ENCODE measurements around the gene MAGEH1. TPM values are rescaled to one million over a fixed set of nuclear protein-coding genes. Genes with fewer than 3 reads are reported as not detected.

MAGEH1 gene
- total and polyA plus RNA-seq, 2 donors from 2014 or later, result 23.7 to 47.3 TPM

GRCh38 chrX:55480390-55481062, 28.6 kb downstream of the MAGEH1 start:
- Histone ChIP-seq H3K4me3 (ENCODE audit: low read length in 3 of 3) (no peak overlapping the region), H3K4me1 (ENCODE audit: control insufficient read depth in 2 of 3, insufficient read depth in 2 of 3, low read depth in 1 of 3, low read length in 3 of 3) (no peaks in the 10 kb centered on the region), H3K36me3 (ENCODE audit: control insufficient read depth in 2 of 3, insufficient read depth in 3 of 3, low read length in 3 of 3) (no peaks in the 10 kb centered on the region), H3K9me3 (ENCODE audit: control insufficient read depth in 2 of 3, insufficient read depth in 1 of 3, low read length in 3 of 3) (no peaks in the 10 kb centered on the region), H3K9ac (ENCODE audit: low read length in 3 of 3) (no peak overlapping the region), H3K27me3 (ENCODE audit: control insufficient read depth, insufficient read depth, low read length) (peaks cover 2% of the 10 kb centered on the region), H3K27ac (ENCODE audit: low read depth in 2 of 2, low read length in 2 of 2) (no peak overlapping the region)
- no peak for FAIRE-seq
- no peak for DNase-seq
- TF ChIP-seq CTCF (IDR thresholded peaks at IDR 0.05; ENCODE audit: borderline replicate concordance, extremely low read depth, insufficient read depth), result no peak
- intact Hi-C loops (cut with DNase I), result no loop called here

- H3K4me3 ChIP-seq (ENCODE audit: low read length in 3 of 3), result no peak overlapping the region
- no peaks in the 10 kb centered on the region for H3K4me1 ChIP-seq (ENCODE audit: control insufficient read depth in 2 of 3, insufficient read depth in 2 of 3, low read depth in 1 of 3, low read length in 3 of 3)
- H3K36me3 ChIP-seq (ENCODE audit: control insufficient read depth in 2 of 3, insufficient read depth in 3 of 3, low read length in 3 of 3), result no peaks in the 10 kb centered on the region
- no peak overlapping the region for H3K9ac ChIP-seq (ENCODE audit: low read length in 3 of 3)
- intact Hi-C loops (cut with DNase I), result no loop called here
- FAIRE-seq (no peak), DNase-seq (no peak)
- no peaks in the 10 kb centered on the region for H3K9me3 ChIP-seq (ENCODE audit: control insufficient read depth in 2 of 3, insufficient read depth in 1 of 3, low read length in 3 of 3)
- peaks cover 2% of the 10 kb centered on the region for H3K27me3 ChIP-seq (ENCODE audit: control insufficient read depth, insufficient read depth, low read length)
- no peak for TF ChIP-seq CTCF (IDR thresholded peaks at IDR 0.05; ENCODE audit: borderline replicate concordance, extremely low read depth, insufficient read depth)
- H3K27ac ChIP-seq (ENCODE audit: low read depth in 2 of 2, low read length in 2 of 2), result no peak overlapping the region
Measured at GRCh38 chrX:55484948-55485347, 33.0 kb downstream of the MAGEH1 start.

GRCh38 chrX:55486736-55487135, 34.8 kb downstream of the MAGEH1 start:
- no peak for FAIRE-seq
- H3K9ac ChIP-seq (ENCODE audit: low read length in 3 of 3), result no peak overlapping the region
- intact Hi-C loops (cut with DNase I), result no loop called here

More at GRCh38 chrX:55486736-55487135, 34.8 kb downstream of the MAGEH1 start:
- Histone ChIP-seq H3K27ac (ENCODE audit: low read depth in 2 of 2, low read length in 2 of 2) (no peak overlapping the region), H3K4me1 (ENCODE audit: control insufficient read depth in 2 of 3, insufficient read depth in 2 of 3, low read depth in 1 of 3, low read length in 3 of 3) (no peaks in the 10 kb centered on the region), H3K27me3 (ENCODE audit: control insufficient read depth, insufficient read depth, low read length) (peaks cover 2% of the 10 kb centered on the region), H3K4me3 (ENCODE audit: low read length in 3 of 3) (no peak overlapping the region), H3K36me3 (ENCODE audit: control insufficient read depth in 2 of 3, insufficient read depth in 3 of 3, low read length in 3 of 3) (no peaks in the 10 kb centered on the region), H3K9me3 (ENCODE audit: control insufficient read depth in 2 of 3, insufficient read depth in 1 of 3, low read length in 3 of 3) (no peaks in the 10 kb centered on the region)
- no peak for TF ChIP-seq CTCF (IDR thresholded peaks at IDR 0.05; ENCODE audit: borderline replicate concordance, extremely low read depth, insufficient read depth)
- DNase-seq, result no peak

All from kidney (tissue), 14 donors.